ENCODE results near the gene PLCL1.

Gene PLCL1

DNA sequence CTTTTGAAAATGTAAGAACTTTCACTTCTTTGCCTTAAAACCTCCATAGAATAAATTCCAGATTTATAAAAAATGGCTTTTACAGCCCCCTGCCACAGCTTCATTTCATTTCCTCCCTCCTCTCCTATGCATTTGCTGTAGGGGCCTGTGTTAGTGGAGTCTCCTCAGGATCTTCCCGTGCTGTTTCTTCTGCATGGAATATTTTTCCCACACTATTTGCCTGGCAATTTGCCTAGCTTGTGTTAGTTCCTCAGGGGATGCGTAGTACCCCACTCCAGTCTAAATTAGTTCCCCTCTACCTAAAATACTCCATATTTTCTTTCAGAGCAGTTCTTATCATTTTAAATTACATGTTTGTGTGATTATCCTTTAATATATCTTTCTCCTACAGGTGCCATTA is 262.2 kb downstream of the PLCL1 start:
- TF ChIP-seq TAF1 (IDR thresholded peaks at IDR 0.05; ENCODE audit: borderline replicate concordance, insufficient read depth, low read length) (no peak), FOXP2 (optimal IDR thresholded peaks at IDR 0.05; ENCODE audit: borderline replicate concordance, extremely low read depth, extremely low read length, insufficient read depth) (no peak), SIN3A (IDR thresholded peaks at IDR 0.05; ENCODE audit: borderline replicate concordance, insufficient read depth, low read length) (no peak), POLR2AphosphoS5 (IDR thresholded peaks at IDR 0.05; ENCODE audit: low read depth, low read length) (no peak)
- TF ChIP-seq, protein P1, sequence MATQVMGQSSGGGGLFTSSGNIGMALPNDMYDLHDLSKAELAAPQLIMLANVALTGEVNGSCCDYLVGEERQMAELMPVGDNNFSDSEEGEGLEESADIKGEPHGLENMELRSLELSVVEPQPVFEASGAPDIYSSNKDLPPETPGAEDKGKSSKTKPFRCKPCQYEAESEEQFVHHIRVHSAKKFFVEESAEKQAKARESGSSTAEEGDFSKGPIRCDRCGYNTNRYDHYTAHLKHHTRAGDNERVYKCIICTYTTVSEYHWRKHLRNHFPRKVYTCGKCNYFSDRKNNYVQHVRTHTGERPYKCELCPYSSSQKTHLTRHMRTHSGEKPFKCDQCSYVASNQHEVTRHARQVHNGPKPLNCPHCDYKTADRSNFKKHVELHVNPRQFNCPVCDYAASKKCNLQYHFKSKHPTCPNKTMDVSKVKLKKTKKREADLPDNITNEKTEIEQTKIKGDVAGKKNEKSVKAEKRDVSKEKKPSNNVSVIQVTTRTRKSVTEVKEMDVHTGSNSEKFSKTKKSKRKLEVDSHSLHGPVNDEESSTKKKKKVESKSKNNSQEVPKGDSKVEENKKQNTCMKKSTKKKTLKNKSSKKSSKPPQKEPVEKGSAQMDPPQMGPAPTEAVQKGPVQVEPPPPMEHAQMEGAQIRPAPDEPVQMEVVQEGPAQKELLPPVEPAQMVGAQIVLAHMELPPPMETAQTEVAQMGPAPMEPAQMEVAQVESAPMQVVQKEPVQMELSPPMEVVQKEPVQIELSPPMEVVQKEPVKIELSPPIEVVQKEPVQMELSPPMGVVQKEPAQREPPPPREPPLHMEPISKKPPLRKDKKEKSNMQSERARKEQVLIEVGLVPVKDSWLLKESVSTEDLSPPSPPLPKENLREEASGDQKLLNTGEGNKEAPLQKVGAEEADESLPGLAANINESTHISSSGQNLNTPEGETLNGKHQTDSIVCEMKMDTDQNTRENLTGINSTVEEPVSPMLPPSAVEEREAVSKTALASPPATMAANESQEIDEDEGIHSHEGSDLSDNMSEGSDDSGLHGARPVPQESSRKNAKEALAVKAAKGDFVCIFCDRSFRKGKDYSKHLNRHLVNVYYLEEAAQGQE (IDR thresholded peaks at IDR 0.05; ENCODE audit: insufficient read depth in 1 of 2, low read depth in 2 of 2, low read length in 2 of 2), result no peak

DNA sequence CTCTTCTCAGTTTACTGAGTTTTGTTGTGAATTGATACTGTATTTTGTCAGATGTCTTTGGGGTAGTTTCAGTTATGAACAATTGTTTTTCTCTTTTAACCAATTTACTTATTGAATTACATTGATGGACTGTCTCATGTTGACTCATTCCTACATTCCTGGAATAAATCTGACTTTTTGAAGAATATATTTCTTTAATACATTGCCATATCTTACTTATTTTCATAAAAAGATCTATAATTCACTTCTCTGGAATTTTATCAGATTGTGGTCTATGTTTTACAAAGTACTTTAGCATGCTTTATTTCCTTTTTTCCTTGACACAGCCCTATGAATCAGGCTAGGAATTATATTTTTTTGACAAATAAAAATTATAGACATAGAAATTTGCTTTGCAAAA is 268.3 kb downstream of the PLCL1 start:
- no peak for TF ChIP-seq SIN3A (IDR thresholded peaks at IDR 0.05; ENCODE audit: borderline replicate concordance, insufficient read depth, low read length)
- no peak for TF ChIP-seq FOXP2 (optimal IDR thresholded peaks at IDR 0.05; ENCODE audit: borderline replicate concordance, extremely low read depth, extremely low read length, insufficient read depth)
- TF ChIP-seq POLR2AphosphoS5 (IDR thresholded peaks at IDR 0.05; ENCODE audit: low read depth, low read length), result no peak
- no peak for TF ChIP-seq TAF1 (IDR thresholded peaks at IDR 0.05; ENCODE audit: borderline replicate concordance, insufficient read depth, low read length)
- TF ChIP-seq, protein P1 (IDR thresholded peaks at IDR 0.05; ENCODE audit: insufficient read depth in 1 of 2, low read depth in 2 of 2, low read length in 2 of 2), result no peak

DNA sequence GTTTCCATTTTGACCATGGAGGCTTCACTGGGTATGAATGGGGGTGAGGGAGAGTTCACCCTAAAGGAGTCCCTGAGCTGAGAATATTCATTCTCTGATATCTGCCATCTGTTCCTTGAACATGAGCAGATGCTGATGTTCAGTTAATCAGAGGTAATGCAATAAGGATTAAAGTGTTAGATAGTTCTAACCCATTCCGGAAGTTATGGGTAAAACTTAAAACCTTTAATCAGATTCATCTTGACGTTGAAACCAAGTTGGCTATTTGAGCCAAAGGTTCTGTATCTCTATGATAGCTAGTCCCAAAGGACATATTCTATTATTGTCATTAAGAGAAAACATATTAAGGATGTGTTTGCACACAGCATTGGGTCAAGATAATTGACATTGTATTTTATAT is 268.9 kb downstream of the PLCL1 start:
- TF ChIP-seq SIN3A (IDR thresholded peaks at IDR 0.05; ENCODE audit: borderline replicate concordance, insufficient read depth, low read length) (no peak), POLR2AphosphoS5 (IDR thresholded peaks at IDR 0.05; ENCODE audit: low read depth, low read length) (no peak), TAF1 (IDR thresholded peaks at IDR 0.05; ENCODE audit: borderline replicate concordance, insufficient read depth, low read length) (no peak)
- TF ChIP-seq, protein P1 (IDR thresholded peaks at IDR 0.05; ENCODE audit: insufficient read depth in 1 of 2, low read depth in 2 of 2, low read length in 2 of 2), result no peak

DNA sequence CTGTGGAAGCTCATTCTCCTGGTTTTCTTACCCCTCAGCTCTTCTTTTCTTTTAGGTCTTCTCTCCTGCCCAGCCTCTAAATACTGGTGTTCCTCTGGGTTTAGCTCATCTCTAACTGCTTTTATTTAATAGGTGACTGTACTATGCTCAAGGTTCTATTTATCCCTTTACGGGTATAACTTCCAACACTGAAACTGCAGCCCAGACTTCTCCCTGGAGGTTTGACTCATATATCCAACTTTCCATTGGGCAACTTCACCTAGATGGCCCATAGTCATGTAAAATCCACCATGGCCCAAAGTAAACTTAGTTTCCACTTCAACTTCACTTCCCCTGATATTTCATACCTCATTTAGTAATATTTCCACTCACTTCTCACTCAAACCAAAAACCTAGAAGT is 273.1 kb downstream of the PLCL1 start:
- TF ChIP-seq, protein P1 (IDR thresholded peaks at IDR 0.05; ENCODE audit: insufficient read depth in 1 of 2, low read depth in 2 of 2, low read length in 2 of 2), result no peak
- TF ChIP-seq POLR2AphosphoS5 (IDR thresholded peaks at IDR 0.05; ENCODE audit: low read depth, low read length), result no peak
- TF ChIP-seq SIN3A (IDR thresholded peaks at IDR 0.05; ENCODE audit: borderline replicate concordance, insufficient read depth, low read length), result no peak
- TF ChIP-seq FOXP2 (optimal IDR thresholded peaks at IDR 0.05; ENCODE audit: borderline replicate concordance, extremely low read depth, extremely low read length, insufficient read depth), result no peak
- no peak for TF ChIP-seq TAF1 (IDR thresholded peaks at IDR 0.05; ENCODE audit: borderline replicate concordance, insufficient read depth, low read length)

All from PFSK-1 (cell line).